ENCODE measurements around the gene FAM111B.
"Not testable (repeated sequence)": the region's sequence is repeated elsewhere in the genome, so short reads cannot be mapped to it uniquely, and the experiment has no call there.

- TF ChIP-seq, protein P1, sequence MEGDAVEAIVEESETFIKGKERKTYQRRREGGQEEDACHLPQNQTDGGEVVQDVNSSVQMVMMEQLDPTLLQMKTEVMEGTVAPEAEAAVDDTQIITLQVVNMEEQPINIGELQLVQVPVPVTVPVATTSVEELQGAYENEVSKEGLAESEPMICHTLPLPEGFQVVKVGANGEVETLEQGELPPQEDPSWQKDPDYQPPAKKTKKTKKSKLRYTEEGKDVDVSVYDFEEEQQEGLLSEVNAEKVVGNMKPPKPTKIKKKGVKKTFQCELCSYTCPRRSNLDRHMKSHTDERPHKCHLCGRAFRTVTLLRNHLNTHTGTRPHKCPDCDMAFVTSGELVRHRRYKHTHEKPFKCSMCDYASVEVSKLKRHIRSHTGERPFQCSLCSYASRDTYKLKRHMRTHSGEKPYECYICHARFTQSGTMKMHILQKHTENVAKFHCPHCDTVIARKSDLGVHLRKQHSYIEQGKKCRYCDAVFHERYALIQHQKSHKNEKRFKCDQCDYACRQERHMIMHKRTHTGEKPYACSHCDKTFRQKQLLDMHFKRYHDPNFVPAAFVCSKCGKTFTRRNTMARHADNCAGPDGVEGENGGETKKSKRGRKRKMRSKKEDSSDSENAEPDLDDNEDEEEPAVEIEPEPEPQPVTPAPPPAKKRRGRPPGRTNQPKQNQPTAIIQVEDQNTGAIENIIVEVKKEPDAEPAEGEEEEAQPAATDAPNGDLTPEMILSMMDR (IDR thresholded peaks at IDR 0.05): not testable (repeated sequence)
- TF ChIP-seq POLR2A (IDR thresholded peaks at IDR 0.05): not testable (repeated sequence)
These were observed 29.5 kb downstream of the FAM111B start for GRCh38 chr11:59136551-59136950.
